CD8-positive, alpha-beta memory T cell (primary cell): ENCODE results near the gene CDC14A. TPM values are rescaled to one million over a fixed set of nuclear protein-coding genes. Genes with fewer than 3 reads are reported as not detected.

ENCODE experiments used
- CTCF ChIA-PET: fragments of 350-600 bp; sonication (Branson Sonifier 250); formaldehyde crosslinking; loops from one replicate; lab custom pipeline; 2021; ENCODE audit warnings: antibody characterized with exemption; lab: Charles Lee
- POLR2A ChIA-PET: fragments of 350-600 bp; sonication (Branson Sonifier 250); formaldehyde crosslinking; loops from one replicate; lab custom pipeline; 2021; ENCODE audit warnings: antibody characterized with exemption; lab: Charles Lee
- DNase-seq, 5 donors: peaks; one replicate each; pipeline versions ENCODE4 v3.0.0 to v3.0.0-alpha.2; 2020 to 2022; ENCODE audit warnings: mixed read lengths in 1 of 5
- H3K27ac ChIP-seq: one replicate; pipeline ENCODE4 v1.7.0; 2013; ENCODE audit warnings: low read depth, mild to moderate bottlenecking, low read length, moderate library complexity
- H3K27me3 ChIP-seq: 2 replicates; pipeline ENCODE4 v1.7.0; 2013; ENCODE audit warnings: low read length, mild to moderate bottlenecking; ENCODE audit not compliant: insufficient read depth, poor library complexity, severe bottlenecking
- H3K36me3 ChIP-seq: 2 replicates; pipeline ENCODE4 v1.7.0; 2013; ENCODE audit warnings: mild to moderate bottlenecking, low read length, moderate library complexity; ENCODE audit not compliant: insufficient read depth
- H3K4me1 ChIP-seq: 2 replicates; pipeline ENCODE4 v1.7.0; 2013; ENCODE audit warnings: mild to moderate bottlenecking, low read length, moderate library complexity; ENCODE audit not compliant: insufficient read depth
- H3K4me3 ChIP-seq: 2 replicates; pipeline ENCODE4 v1.7.0; 2013; ENCODE audit warnings: mild to moderate bottlenecking, low read length
- H3K9me3 ChIP-seq: 2 replicates; pipeline ENCODE4 v1.7.0; 2013; ENCODE audit warnings: mild to moderate bottlenecking, low read length
- H3K27ac Mint-ChIP-seq, 8 donors: one replicate each; pipeline ENCODE4 v1.8.0; 2020 to 2021; ENCODE audit warnings: mixed read lengths in 8 of 8, mild to moderate bottlenecking in 6 of 8, inconsistent platforms in 3 of 8, moderate library complexity in 3 of 8
- H3K27me3 Mint-ChIP-seq, 2 donors: one replicate each; pipeline ENCODE4 v1.8.0; 2020 to 2021; ENCODE audit warnings: mixed read lengths in 2 of 2, mild to moderate bottlenecking in 1 of 2, moderate library complexity in 1 of 2
- H3K36me3 Mint-ChIP-seq, 3 donors: one replicate each; pipeline ENCODE4 v1.8.0; 2020 to 2021; ENCODE audit warnings: mixed read lengths in 3 of 3, inconsistent platforms in 1 of 3, mild to moderate bottlenecking in 1 of 3
- H3K4me1 Mint-ChIP-seq, 3 donors: one replicate each; pipeline ENCODE4 v1.8.0; 2020 to 2021; ENCODE audit warnings: mixed read lengths in 3 of 3, inconsistent platforms in 1 of 3, mild to moderate bottlenecking in 1 of 3
- H3K4me3 Mint-ChIP-seq, 7 donors: one replicate each; pipeline ENCODE4 v1.8.0; 2020 to 2021; ENCODE audit warnings: mixed read lengths in 7 of 7, mild to moderate bottlenecking in 6 of 7, moderate library complexity in 4 of 7, inconsistent platforms in 2 of 7
- H3K9me3 Mint-ChIP-seq, 5 donors: one replicate each; pipeline ENCODE4 v1.8.0; 2020 to 2022; ENCODE audit warnings: mixed read lengths in 5 of 5, mild to moderate bottlenecking in 3 of 5, moderate library complexity in 2 of 5, inconsistent platforms in 1 of 5
- polyA plus RNA-seq: library from polyadenylated mRNA; unstranded; fragments of 300-500 nt; fragmentation: Illumina TruSeq; gene quantifications from one replicate; pipeline ENCODE4 v1.2.3, GENCODE V29; 2021
- total RNA-seq, 2 experiments: library from RNA; stranded (reverse); gene quantifications; one replicate each; pipeline ENCODE4 v1.2.3, GENCODE V29; 2021

Gene CDC14A
- total and polyA plus RNA-seq, 3 experiments from 2014 or later = 25.4 to 36.4 (median 27.9) TPM

GRCh38 chr1:100394285-100394684 lies 42.0 kb downstream of the CDC14A start:
- Mint-ChIP-seq H3K4me3 (peak overlapping the region; percentile 16 to 73 (median 45)), H3K27ac (peak overlapping the region; percentile 40 to 99 (median 83)), H3K4me1 (peaks cover 93 to 100% (median 100%) of the 10 kb centered on the region in 3 donors), H3K36me3 (peaks cover 23 to 71% (median 36%) of the 10 kb centered on the region in 3 donors), H3K27me3 (no peaks in the 10 kb centered on the region), H3K9me3 (no peaks in the 10 kb centered on the region)
- H3K4me3 ChIP-seq = peak overlapping the region; percentile 16
- H3K4me1 ChIP-seq = peaks cover 97% of the 10 kb centered on the region
- no peaks in the 10 kb centered on the region for H3K27me3 ChIP-seq
- CTCF ChIA-PET = interaction anchor here (0.9 to 1.7 kb wide), 5 partner anchors 12 to 41 kb away, joined by 3 to 5 read pairs (median 4); no protein-coding TSS in a partner anchor
- peak overlapping the region; percentile 2 for H3K27ac ChIP-seq
- peaks cover 5% of the 10 kb centered on the region for H3K36me3 ChIP-seq
- POLR2A ChIA-PET = no interaction called here
- peak in 1 of 5 donors; percentile 31 for DNase-seq
- H3K9me3 ChIP-seq = no peaks in the 10 kb centered on the region

GRCh38 chr1:100395913-100396312 lies 43.6 kb downstream of the CDC14A start:
- peaks cover 89 to 100% (median 99%) of the 10 kb centered on the region in 3 donors for H3K4me1 Mint-ChIP-seq
- no peaks in the 10 kb centered on the region for H3K27me3 Mint-ChIP-seq
- H3K4me3 ChIP-seq = peak overlapping the region; percentile 6
- peaks cover 27 to 66% (median 31%) of the 10 kb centered on the region in 3 donors for H3K36me3 Mint-ChIP-seq
- H3K9me3 Mint-ChIP-seq = no peaks in the 10 kb centered on the region
- H3K27me3 ChIP-seq = no peaks in the 10 kb centered on the region
- peak overlapping the region; percentile 66 to 99 (median 93) for H3K27ac Mint-ChIP-seq
- no peak for DNase-seq
- CTCF ChIA-PET = interaction anchor here (0.9 to 2.2 kb wide), 12 partner anchors 9 to 63 kb away, joined by 3 to 13 read pairs (median 4); partner anchors contain the start of gene CDC14A
- no peaks in the 10 kb centered on the region for H3K9me3 ChIP-seq
- H3K4me1 ChIP-seq = peaks cover 96% of the 10 kb centered on the region
- POLR2A ChIA-PET = interaction anchor here (0.9 to 1.3 kb wide), 3 partner anchors 10 to 43 kb away, joined by 3 to 13 read pairs (median 4); partner anchors contain the start of gene CDC14A
- H3K4me3 Mint-ChIP-seq = peak overlapping the region; percentile 24 to 74 (median 61)
- H3K27ac ChIP-seq = peak overlapping the region; percentile 41
- peaks cover 5% of the 10 kb centered on the region for H3K36me3 ChIP-seq

DNA sequence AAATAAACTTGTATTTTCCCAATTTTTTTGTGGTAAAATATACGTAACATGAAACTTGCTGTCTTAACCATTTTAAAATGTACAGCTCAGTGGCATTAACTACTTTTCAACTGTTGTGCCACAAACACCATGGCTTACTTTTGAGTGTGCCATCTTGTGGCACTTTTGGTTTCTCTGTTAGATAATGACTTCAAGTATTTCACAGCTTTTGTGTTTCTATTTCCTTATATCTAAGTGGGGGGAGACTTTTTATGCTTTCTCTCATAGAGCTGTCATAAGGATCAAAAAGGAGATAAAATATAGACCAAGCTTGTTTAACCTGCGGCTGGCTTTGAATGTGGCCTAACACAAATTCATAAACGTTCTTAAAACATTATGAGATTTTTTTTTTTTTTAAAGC lies 44.3 kb downstream of the CDC14A start:
- H3K27ac Mint-ChIP-seq = peak overlapping the region; percentile 54 to 99 (median 93)
- no peaks in the 10 kb centered on the region for H3K27me3 ChIP-seq
- peaks cover 87 to 99% (median 98%) of the 10 kb centered on the region in 3 donors for H3K4me1 Mint-ChIP-seq
- H3K9me3 Mint-ChIP-seq = no peaks in the 10 kb centered on the region
- H3K36me3 Mint-ChIP-seq = peaks cover 27 to 64% (median 30%) of the 10 kb centered on the region in 3 donors
- peak in 3 of 5 donors; percentile 43 to 66 (median 61) for DNase-seq
- H3K4me3 Mint-ChIP-seq = peak overlapping the region; percentile 15 to 74 (median 61)
- H3K27ac ChIP-seq = peak overlapping the region; percentile 41
- POLR2A ChIA-PET = interaction anchor here (0.6 to 1.4 kb wide), 12 partner anchors 8 to 355 kb away, joined by 3 to 13 read pairs (median 4); partner anchors contain the start of genes CDC14A and RTCA
- no peaks in the 10 kb centered on the region for H3K9me3 ChIP-seq
- no peaks in the 10 kb centered on the region for H3K27me3 Mint-ChIP-seq
- H3K4me3 ChIP-seq = peak overlapping the region; percentile 6
- peaks cover 5% of the 10 kb centered on the region for H3K36me3 ChIP-seq
- CTCF ChIA-PET = interaction anchor here (0.7 to 2.2 kb wide), 16 partner anchors 8 to 62 kb away, joined by 3 to 13 read pairs (median 4); partner anchors contain the start of gene CDC14A
- H3K4me1 ChIP-seq = peaks cover 96% of the 10 kb centered on the region

DNA sequence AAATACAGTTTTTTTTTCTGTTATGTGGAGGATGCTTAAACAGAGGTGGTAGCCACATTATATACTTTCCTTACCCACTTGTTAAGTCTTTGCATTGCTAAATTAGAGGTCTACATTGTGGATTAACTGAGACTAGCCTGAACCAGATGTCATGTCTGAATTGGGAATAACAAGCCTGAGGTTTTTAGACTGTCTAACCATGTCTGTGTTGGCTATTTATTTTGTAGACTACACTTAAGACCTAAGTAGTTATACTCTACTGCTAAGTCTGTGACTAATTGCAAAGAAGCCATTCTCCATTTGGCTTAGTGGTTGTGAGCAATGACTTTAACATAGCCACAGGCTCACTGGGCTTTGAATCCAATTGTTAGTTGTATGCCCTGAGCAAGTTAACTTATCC lies 45.4 kb downstream of the CDC14A start:
- Mint-ChIP-seq H3K9me3 (no peaks in the 10 kb centered on the region), H3K36me3 (peaks cover 30 to 60% (median 30%) of the 10 kb centered on the region in 3 donors), H3K27me3 (no peaks in the 10 kb centered on the region), H3K4me3 (peak overlapping the region; percentile 49 to 74 (median 61)), H3K4me1 (peaks cover 85 to 96% (median 96%) of the 10 kb centered on the region in 3 donors), H3K27ac (peak overlapping the region; percentile 85 to 99 (median 93))
- Histone ChIP-seq H3K4me1 (peaks cover 96% of the 10 kb centered on the region), H3K4me3 (no peak overlapping the region), H3K9me3 (no peaks in the 10 kb centered on the region), H3K27ac (no peak overlapping the region), H3K27me3 (no peaks in the 10 kb centered on the region), H3K36me3 (peaks cover 5% of the 10 kb centered on the region)
- DNase-seq = peak in 1 of 5 donors; percentile 25
- POLR2A ChIA-PET = interaction anchor here (1.2 to 1.4 kb wide), 2 partner anchors 26 to 37 kb away, joined by 3 to 6 read pairs; no protein-coding TSS in a partner anchor
- CTCF ChIA-PET = interaction anchor here (1.4 to 2.2 kb wide), 6 partner anchors 11 to 61 kb away, joined by 4 to 11 read pairs (median 5); no protein-coding TSS in a partner anchor

DNA sequence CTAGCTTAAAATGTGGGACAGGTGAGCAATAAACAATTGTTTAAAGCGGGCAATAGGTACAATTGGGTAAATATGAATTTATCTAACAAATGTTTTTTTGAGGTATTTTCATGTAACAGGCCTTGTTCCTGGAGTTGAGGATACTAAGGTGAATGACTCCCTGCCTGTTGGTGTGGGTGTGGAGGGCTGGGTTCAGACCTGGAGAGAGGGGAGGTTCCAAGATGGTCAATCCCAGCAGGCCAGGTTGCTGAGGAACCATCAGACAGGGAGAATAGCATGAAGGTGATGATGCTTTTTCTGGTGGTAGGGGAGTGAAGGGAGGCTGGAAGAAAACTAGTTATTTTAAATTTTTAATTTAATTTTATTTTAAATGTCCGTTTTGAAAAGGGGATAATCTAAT lies 46.3 kb downstream of the CDC14A start:
- Histone ChIP-seq H3K27ac (no peak overlapping the region), H3K27me3 (no peaks in the 10 kb centered on the region), H3K4me1 (peaks cover 96% of the 10 kb centered on the region), H3K36me3 (peaks cover 5% of the 10 kb centered on the region), H3K9me3 (no peaks in the 10 kb centered on the region), H3K4me3 (no peak overlapping the region)
- no peak for DNase-seq
- Mint-ChIP-seq H3K27me3 (no peaks in the 10 kb centered on the region), H3K4me1 (peaks cover 86 to 96% (median 96%) of the 10 kb centered on the region in 3 donors), H3K9me3 (no peaks in the 10 kb centered on the region), H3K36me3 (peaks cover 21 to 59% (median 28%) of the 10 kb centered on the region in 3 donors), H3K4me3 (peak overlapping the region in 5 of 7 donors; percentile 58 to 74 (median 59)), H3K27ac (peak overlapping the region; percentile 85 to 99 (median 93))
- CTCF ChIA-PET = no interaction called here
- POLR2A ChIA-PET = no interaction called here

GRCh38 chr1:100400404-100400803 lies 48.1 kb downstream of the CDC14A start:
- Histone ChIP-seq H3K27ac (peak overlapping the region; percentile 13), H3K9me3 (no peaks in the 10 kb centered on the region), H3K4me3 (peak overlapping the region; percentile 21), H3K4me1 (peaks cover 98% of the 10 kb centered on the region), H3K27me3 (no peaks in the 10 kb centered on the region), H3K36me3 (no peaks in the 10 kb centered on the region)
- peaks cover 85 to 94% (median 94%) of the 10 kb centered on the region in 3 donors for H3K4me1 Mint-ChIP-seq
- peaks cover 17 to 54% (median 28%) of the 10 kb centered on the region in 3 donors for H3K36me3 Mint-ChIP-seq
- peak overlapping the region; percentile 67 to 86 (median 77) for H3K4me3 Mint-ChIP-seq
- H3K27ac Mint-ChIP-seq = peak overlapping the region; percentile 77 to 98 (median 87)
- CTCF ChIA-PET = interaction anchor here (0.6 to 1.6 kb wide), 5 partner anchors 9 to 440 kb away, joined by 3 to 7 read pairs (median 3); no protein-coding TSS in a partner anchor
- no peaks in the 10 kb centered on the region for H3K9me3 Mint-ChIP-seq
- POLR2A ChIA-PET = interaction anchor here (0.5 to 1.6 kb wide), 9 partner anchors 10 to 504 kb away, joined by 3 to 13 read pairs (median 3); partner anchors contain the start of genes CDC14A and RTCA
- no peaks in the 10 kb centered on the region for H3K27me3 Mint-ChIP-seq
- DNase-seq = peak; percentile 39 to 82 (median 78)

GRCh38 chr1:100404821-100405220 lies 52.5 kb downstream of the CDC14A start:
- Histone ChIP-seq H3K27me3 (no peaks in the 10 kb centered on the region), H3K36me3 (no peaks in the 10 kb centered on the region), H3K4me3 (no peak overlapping the region), H3K9me3 (no peaks in the 10 kb centered on the region), H3K27ac (no peak overlapping the region), H3K4me1 (peaks cover 84% of the 10 kb centered on the region)
- Mint-ChIP-seq H3K4me3 (peak overlapping the region in 6 of 7 donors; percentile 53 to 76 (median 67)), H3K4me1 (peaks cover 80 to 95% (median 94%) of the 10 kb centered on the region in 3 donors), H3K36me3 (peaks cover 34 to 70% (median 46%) of the 10 kb centered on the region in 3 donors), H3K27me3 (no peaks in the 10 kb centered on the region), H3K27ac (peak overlapping the region; percentile 81 to 96 (median 90)), H3K9me3 (peaks cover 0 to 6% (median 5%) of the 10 kb centered on the region in 5 donors)
- CTCF ChIA-PET = interaction anchor here (0.7 to 1.1 kb wide), 3 partner anchors 8 to 54 kb away, joined by 3 to 4 read pairs (median 3); partner anchors contain the start of gene CDC14A
- no peak for DNase-seq
- POLR2A ChIA-PET = interaction anchor here (1.0 to 1.3 kb wide), 2 partner anchors 8 to 13 kb away, joined by 3 read pairs; no protein-coding TSS in a partner anchor
